HG03439 (cell line): ENCODE results near the gene PLCH1.

Experiments
- ATAC-seq: cut with Tn5 transposase; IDR thresholded peaks from one replicate; pipeline ENCODE4 v1.9.1; 2021; ENCODE audit warnings: mild to moderate bottlenecking, moderate library complexity; ENCODE audit not compliant: unreplicated experiment

The PLCH1 gene

DNA sequence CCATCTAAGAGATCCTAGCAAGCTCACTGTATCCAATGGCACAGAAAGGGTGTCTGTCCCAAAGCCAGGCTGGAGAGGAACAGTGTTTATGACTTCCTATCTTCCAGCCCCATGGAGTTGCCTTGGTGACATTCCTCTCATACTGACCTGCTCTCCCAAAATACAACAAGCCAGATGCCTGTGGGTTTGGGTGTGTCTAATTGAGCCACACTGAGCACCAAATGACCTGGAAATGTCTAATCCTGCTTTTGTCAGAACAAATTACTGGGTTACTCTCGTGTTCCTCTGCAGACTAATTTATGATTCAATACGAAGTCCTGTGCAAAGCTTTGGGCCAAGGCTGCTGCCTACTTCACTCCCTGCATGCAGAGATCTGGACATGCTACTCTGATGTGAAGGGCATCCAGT, 353.3 kb downstream of the PLCH1 start:
- no peak for ATAC-seq

DNA sequence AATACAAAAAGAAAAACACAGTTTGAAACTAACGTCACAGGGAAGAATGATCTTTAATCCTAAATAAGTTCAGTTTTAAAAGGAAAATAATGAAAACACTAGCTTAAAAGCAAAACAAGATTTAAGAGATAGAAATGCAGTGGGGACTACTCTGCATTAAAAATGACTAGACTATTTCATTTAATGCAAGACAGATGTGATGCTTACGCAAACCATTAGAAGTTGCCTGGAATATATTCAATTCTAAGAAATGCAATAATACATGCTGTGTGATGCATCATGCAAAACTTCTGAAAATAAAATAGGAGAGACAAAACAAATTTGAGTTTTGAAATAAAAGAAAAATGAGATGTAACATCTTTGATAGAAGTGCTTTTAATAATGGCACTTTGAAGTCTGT, 353.8 kb downstream of the PLCH1 start:
- no peak for ATAC-seq

DNA sequence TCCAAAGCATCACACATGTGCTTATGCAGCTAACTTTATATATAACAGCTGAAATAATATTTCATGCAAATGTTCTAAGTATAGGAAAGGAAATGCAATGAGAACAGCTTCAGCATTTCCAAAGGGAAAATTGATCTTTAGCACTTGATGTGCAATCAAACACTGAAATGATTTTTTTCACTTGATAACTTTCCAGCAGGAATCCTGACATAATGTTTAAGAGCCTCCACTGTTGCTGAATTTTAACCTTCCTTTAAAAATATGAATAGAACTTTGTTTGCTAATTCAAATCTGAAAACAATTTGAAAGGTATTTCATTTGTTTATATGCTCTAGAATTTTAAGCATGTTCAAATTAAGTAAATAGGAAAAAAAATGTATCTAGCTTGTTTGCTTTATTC, 354.5 kb downstream of the PLCH1 start:
- no peak for ATAC-seq

DNA sequence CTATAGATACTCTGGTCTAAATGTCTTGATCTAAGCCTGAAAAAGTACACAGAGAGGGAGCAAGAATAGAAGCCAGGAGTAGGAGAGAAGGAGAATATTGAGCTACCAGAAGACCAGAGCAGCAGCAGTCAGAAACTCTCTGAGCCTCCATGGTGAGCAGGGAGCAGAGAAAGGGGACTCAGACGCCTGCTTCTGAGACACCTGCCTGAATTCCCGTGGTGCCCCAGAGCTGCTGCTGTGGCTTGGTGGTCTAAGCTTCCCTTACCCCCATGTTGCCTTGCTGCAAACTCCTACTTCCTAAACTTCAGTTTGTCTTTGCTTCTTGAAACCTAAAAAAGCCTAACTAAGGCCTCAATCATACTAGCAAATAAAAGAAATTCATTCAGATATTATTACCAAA, 356.5 kb downstream of the PLCH1 start:
- ATAC-seq: no peak

DNA sequence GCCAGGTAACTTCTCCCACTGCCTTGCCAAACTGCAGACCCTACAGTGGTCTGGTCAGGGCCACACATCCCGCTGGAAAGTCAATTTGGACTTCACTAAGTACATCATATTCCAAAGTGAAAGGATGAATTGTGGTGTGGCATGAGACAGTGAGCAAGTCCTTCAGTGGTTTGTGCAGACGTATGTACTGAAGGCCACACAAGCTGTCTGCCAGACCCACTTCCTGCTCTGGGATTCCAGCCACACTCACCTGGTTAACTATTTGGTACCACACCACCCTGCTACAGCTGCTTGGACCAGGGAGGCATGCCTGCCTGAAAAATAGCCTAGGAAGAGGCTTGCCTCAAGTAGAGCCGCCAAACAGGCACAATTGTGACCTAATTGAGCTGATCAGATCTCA, 357.3 kb downstream of the PLCH1 start:
- ATAC-seq: no peak

DNA sequence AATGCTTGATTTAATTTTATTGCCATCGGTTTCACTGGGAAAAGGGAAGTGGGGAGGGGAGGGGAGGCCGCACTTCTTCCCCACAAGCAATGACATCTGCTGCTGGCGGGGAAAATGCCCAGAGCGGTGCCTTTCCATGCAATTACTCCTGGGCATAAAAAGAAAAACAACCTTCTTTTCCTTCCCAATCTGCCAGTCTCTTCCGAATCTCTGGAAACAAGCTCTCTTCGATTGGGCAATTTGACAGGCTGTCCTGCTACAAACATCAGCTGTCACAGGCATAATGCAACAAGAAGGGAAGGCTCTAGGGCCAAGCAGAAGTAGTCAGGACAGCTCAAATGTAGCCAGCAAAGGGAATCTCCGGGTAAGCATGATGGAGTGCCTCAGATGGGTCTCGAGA, 358.0 kb downstream of the PLCH1 start:
- ATAC-seq: no peak

DNA sequence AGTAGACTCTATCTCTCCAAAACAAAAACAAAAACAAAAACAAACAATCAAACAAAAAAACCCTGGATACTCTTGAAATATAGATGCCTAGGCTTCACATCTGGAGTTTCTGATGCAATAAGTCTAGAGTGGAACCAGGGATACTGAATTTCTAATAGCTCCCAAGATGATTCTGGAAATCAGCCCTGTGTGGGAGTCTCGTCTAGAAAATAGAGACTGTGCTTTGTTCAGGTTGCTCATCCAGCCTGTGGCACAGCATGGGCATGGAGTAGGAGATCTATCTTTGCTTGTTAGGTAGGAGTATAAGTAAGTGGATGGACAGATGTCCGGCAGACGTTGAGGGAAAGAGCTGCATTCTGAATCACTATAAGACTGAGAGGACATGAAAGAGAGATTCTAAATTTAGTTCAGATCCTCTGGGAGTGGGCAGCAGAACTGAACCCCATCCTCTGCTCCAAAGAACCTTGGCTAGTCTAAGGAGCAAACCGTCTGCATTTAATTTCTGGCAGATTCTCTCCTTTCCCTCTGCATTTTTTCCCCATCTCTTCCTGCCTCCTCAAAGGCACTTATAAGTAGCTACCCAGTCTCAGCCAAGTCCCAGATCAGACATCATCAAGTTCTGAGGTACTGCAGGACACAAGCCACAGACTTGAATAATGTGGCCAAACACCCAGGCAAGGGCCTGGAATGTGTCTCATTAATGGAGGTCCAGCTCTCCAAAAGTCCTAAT, 358.8 kb downstream of the PLCH1 start:
- ATAC-seq: no peak

DNA sequence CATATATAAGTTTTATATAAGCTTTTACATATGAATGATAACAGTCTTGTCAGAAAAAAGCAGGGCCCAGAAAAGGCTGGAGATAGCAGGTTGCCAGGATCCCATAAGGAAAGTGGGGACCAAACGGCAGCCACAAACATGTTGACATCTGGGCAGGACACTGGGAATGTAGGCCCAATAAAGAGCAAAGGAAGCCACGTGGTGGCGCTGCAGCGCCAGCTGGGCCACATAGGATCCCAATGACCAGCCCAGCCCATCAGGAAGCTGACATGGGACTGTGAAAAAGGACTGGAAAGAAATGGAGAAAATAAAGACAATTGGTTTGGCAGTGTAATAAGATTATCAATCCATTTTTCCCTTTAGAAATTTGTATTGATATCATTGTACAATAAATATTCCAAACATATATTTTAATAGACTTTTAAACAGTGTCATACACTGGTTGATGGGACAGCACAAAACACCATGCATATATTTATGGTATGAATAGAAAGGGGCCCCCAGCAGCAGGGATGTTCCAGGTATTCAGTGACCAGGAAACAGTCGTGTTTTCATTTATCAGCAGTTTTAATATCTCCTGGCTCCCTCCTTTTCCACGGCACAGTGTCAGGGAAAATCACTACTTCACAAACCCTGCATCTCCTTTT, 362.4 kb downstream of the PLCH1 start:
- no peak for ATAC-seq

DNA sequence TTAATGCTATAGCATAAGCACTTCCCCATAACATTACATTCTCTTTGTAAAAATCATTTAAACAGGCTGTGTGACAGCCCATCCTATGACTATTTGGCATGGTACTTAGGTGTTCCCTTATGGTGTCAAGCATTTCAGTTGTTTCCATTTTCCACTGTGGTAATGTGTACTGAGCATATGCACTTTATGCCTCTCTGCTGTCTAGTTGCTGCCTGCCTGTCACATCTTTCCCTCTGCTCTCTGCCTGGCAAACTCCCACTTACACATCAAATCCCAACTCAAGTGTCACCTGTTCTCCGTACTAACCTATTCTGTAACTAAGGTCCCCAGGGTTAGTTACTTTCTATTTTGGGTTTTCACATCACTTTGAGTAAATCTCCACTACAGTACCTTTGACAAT, 367.0 kb downstream of the PLCH1 start:
- no peak for ATAC-seq

DNA sequence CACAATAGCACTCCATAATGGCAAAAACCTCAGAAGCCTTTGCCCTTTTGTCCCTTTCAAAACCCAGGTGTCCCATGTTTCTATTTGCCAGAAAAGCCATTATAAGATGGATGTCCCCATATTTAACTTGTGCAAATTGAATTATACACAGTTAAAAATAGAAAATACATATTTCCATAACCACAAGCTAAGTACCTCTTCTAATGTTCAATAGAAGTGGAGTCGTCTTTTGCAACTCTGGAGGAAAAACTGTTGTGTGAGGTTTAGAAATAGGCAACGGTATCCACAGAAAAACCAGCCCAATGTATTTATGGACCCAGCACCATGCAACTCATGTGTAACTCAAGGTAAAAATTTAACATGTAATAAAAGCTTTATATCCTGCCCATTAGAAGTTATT, 367.8 kb downstream of the PLCH1 start:
- ATAC-seq: no peak

DNA sequence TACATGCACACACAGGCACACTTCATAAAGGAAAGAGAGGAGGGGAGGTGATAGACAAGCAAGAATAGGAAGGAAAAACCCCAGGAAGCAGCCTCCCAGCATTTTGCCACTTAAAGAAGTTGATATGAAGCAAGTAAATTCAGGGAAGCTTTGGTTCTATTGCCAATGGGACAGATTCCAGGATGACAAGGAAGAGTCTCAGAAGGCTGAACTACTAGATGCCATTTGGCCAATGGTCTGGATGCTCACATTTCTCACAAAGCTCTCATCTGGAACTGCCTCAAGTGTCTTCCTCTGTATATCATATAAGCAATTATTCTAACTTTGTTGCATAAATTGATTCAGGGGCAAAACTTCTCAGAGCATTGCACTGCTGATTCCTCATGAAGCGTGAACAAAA, 372.6 kb downstream of the PLCH1 start:
- no peak for ATAC-seq

DNA sequence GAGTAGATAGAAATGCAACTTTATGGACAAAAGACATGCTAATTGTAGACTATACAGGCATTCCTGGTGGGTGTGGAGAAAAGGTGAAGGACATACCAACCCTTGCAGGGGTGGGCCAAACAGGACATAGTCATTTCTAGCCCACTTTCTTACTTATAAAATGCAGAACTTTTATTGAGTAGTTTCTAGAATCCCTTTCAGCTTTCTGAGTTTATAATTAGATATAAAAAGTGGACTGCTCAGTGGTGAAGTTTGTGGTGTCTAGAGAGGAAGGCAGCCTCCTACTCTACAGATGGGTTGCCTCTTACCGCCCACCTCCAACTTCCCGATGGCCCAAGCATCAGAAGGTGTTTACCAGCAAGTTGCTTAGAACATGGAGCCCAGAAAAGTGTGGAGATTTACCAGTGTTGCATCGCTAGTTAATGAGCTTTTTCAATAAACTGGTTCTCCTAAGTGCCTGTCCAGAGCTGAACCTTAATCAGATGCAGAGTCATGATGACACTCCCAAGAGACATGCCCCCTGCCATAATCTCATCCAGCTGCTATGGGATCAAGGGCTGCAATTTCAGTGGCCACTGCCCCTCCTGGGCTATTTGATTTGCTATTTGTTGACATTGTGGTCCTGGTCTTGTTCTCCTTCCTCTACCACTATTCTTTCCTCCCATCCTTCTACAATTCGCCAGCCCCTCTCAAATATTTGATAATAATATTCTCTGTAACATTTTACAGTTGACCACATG, 373.9 kb downstream of the PLCH1 start:
- no peak for ATAC-seq

DNA sequence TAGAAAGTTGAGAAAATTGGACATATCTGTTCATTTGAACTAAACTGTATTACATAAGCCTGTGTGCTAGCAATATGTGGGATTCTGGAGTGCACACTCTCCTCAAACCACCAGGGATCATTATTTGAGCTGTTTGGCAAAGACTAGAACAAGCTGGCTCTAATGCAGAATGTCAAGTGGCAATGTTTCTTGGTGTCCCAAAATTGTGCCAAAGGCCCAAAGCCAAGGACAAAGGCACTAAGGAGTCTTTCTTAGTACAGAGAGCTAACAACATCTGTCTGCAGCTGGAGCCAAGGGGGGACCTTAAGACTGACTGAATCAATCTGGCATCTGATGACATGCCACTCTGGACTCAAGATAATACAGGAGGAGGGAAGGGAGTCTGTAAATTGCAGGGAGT, 374.7 kb downstream of the PLCH1 start:
- ATAC-seq: no peak

DNA sequence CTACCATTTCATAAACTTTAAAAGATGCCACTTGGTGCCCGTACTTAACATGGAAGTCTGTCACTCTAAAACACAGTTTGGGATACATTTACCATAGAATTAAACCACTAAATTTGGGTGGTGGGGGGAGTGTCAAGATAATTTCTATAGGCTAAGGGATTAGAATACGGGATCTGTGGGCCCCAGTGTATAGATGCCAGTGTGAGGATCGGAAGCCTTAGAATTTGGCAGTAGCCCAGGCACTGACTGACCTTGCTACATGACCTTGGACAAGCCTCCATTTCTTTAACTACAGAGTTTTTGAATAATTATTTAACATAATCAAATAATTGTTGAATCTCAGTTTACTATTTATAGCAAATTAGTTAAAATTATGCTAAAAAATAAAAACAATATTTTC, 375.1 kb downstream of the PLCH1 start:
- ATAC-seq: no peak

DNA sequence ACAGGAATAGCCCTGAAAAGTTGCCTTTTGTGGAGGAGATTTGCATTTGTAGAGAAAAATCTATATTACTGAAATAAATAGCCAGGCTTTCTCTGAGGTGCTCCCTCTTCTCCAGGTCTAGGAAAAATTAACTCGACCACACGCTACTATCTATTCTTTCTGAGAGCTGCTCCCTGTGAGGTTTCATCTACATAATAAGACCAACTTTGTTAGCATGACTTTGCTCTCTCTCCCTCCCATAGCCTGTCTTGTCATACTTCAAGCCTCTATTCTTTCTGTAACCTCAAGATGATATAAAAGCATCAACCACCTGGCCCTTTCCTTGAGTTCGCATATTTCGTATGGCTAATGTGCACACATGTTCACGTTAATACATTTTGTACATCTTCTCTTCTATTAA, 375.6 kb downstream of the PLCH1 start:
- ATAC-seq: no peak

DNA sequence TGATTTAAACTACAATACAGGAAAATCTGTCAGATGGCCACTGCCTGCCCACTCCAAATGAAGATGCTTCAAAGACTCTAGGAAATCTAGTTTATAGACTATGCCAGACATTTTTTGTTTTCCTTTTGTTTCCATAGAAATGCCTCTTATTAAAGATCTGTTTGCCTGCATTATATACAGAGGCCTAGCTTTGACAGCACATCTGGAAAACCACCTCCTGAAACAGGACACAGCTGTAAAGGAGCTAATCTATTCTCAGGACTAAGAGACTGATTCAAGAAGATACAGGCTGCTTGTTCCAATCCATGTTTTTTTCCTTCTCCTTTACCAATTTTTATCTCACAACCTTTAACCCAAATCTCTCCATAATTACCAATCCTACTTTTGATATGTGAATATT, 376.1 kb downstream of the PLCH1 start:
- no peak for ATAC-seq

DNA sequence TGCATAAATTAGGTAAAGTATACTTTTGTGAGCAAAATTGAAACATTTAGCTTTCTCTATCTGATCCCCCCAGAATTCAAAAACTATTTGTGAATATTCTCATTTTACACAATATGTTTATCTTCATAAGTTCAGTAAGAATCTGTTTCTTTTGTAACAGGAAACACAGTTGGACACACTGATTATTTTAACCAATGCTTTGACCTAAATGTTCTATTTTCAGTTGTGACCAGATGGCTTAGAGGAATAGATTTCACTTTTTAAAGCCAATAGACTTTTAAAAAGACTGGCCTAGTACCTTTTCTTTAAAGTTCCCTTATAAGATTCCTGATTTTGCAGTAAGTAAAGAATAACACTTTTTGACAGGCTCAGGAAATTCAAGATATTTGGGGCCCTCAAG, 377.4 kb downstream of the PLCH1 start:
- no peak for ATAC-seq

DNA sequence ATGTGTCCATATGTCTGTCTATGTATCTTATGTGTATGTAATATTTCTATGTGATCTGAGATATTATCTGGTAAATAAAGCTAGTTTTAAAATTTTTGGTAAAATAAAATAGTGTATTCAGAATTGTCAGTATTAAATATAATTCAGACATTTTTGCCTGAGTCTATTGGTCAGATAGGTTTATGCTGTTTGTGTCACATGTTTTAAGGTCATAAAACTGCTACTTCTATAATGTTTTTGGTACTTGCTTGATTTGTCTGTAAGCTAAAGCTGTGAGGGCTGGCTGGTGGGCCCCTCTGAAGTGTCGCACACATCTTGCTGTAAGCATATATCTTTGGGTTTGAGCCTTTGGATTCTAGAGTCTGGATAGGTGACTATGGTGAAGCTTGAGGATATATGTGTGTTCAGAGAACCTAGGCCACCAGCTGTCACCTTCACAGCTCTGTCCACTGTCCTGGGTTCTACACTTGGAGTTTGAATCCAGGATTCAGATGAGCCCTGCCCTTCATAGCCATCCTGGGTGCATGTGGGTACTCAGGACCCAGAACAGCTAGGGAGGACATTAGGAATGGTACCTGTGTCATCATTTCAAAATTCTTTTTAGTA, 379.6 kb downstream of the PLCH1 start:
- no peak for ATAC-seq

DNA sequence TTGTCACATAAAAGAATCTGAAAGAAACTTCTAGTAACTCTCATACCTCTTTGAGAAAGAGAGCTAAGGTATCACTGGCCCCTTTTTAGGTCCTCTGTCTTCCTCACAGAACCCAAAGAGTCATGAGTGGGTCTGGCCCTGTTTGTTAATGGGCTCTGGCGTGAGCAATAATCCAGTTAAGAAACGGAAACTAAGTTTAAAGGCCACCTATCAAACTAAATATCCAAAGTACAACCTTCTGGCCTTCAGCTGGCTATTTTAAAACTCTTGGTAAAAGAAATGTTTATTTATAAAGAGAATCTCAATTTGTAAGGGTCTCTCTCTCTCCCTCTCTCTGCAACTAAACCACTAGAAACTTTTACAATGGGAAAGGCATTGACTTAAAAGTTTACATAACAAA, 380.4 kb downstream of the PLCH1 start:
- no peak for ATAC-seq

DNA sequence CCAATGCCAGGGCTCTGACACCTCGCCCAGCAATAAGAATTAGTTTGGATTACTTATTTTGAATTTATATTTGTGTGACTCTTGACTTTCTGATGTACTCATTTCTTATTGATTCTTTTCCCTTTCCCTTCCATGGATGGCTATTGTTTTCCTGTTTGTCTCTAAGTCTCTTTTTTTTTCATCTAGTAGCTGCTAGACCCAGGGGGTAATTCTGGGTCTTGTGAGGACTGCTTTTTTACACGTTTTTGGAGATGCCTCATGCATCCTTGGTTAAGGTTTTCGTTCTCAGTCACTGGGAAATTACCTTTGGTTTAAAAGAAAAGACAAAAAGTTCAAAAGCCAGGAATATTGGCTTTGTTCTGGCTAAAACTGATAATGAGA, 381.2 kb downstream of the PLCH1 start:
- ATAC-seq: no peak

DNA sequence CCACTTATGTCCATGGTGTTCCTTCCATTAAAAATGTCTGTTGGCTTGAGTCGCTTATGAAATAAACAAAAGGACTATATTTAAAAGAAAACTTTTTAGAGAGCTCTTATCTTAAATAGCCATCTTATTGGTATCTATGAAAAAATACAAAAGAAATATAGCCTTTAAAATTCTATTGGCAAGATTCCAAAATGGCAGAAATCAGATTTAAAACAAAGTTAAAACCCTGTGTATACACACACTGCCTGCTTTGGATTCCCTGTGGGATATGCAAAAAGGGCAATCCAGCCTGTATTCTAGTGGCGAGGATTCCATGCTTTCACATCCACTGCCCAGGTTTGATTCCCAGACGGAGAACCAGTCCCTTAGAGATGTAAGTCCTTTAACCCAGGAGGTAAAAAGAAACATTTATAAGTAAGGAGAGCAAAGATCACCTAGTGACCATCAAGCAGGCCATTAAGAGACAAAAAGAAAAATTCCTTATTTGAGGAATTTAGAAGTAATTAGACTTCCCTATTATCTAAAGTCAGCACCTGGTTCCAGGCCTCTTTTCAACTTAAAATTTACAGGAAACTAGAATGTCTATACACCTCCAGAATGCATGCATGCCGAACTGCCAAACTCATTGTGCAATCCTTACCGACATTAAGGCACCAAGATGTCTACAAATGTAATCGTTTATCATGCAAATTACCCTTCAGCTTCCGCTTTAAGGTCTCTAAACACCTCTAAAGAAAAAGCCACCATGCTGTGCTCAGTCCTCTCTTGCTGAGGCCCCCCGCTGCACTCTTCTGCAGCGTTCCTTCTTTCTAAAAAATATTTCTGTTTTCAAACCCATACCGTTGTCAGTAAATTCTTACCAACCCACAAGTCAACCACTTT, 381.8 kb downstream of the PLCH1 start:
- ATAC-seq: no peak
